HG03354 (cell line): ENCODE measurements around the gene RAD50.
"Not testable (repeated sequence)": the region's sequence is repeated elsewhere in the genome, so short reads cannot be mapped to it uniquely, and the experiment has no call there.

Experiments
- ATAC-seq: cut with Tn5 transposase; IDR thresholded peaks from one replicate; pipeline ENCODE4 v1.9.1; 2021; ENCODE audit warnings: mild to moderate bottlenecking; ENCODE audit not compliant: unreplicated experiment, poor library complexity, severe bottlenecking

The RAD50 gene

DNA sequence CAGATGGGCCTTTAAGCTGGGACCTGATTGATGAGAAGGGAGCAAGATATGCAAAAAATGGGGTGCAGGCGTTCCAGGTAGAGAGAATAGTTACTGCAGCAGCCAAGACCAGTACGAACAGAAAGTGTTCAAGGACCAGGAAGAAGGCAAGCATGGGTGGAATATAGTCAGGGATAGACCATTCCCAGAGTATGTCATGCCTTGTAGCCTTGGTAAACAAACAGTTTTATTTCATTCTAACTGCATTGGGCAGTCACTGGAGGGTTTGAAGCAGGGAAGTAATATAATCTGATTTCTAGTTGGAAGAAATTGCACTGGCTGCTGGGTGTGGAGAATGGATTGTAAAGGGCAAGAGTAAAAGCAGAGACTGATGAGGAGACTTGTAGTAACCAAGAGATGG, 70.7 kb downstream of the RAD50 start:
- no peak for ATAC-seq

DNA sequence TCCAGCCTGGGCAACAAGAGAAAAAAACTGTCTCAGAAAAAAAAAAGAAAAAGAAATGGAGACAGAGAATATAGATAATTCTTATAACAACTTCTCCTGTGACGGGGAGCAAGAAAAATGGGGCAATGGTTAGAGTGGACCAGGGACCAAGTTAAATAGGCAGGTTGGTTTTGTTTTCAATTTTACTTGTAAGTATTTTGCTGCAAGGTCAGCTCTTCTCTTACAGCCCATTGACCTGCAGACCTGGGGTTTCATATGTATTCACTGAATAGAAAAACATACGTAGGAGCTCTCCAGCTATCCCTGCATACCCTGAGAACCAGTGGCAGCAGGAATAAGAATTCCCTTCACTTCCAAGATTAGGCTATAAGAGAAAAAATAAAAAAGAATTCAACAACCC, 72.0 kb downstream of the RAD50 start:
- ATAC-seq = no peak

- ATAC-seq = peak; percentile 59
Measured at GRCh38 chr5:132629230-132629944, 72.6 kb downstream of the RAD50 start.

GRCh38 chr5:132633587-132633986, 76.8 kb downstream of the RAD50 start:
- ATAC-seq = not testable (repeated sequence)

- peak; percentile 54 for ATAC-seq
Measured at GRCh38 chr5:132635873-132636272, 79.1 kb downstream of the RAD50 start.

DNA sequence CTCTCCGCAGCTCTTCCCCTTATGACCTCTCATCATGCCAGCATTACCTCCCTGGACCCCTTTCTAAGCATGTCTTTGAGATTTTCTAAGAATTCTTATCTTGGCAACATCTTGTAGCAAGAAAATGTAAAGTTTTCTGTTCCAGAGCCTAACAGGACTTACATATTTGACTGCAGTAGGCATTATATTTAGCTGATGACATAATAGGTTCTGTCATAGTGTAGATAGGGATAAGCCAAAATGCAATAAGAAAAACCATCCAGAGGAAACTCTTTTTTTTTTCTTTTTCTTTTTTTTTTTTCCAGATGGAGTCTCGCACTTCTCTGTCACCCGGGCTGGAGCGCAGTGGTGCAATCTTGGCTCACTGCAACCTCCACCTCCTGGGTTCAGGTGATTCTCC, 80.5 kb downstream of the RAD50 start:
- ATAC-seq = no peak

DNA sequence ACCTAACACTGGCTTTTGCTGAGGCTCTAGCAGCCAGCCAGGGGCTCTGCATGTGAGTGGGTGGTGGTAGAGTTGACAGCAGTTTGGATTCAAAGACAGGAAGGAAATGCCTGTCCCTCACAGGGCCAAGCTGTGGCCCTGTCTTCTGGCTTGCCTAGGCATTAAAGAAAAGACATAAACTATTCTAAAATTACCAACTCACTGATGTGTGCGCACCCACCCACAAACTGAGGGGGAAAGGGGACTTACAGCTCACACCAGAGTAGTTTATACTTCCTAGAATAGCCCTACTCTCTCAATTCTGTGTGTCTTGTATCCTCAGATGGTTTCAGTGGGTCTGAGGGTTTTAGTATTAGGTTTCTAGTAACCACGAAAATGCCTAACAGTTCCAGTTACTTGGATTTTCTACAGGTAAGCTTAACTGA, 82.9 kb downstream of the RAD50 start:
- peak; percentile 68 for ATAC-seq

- ATAC-seq = no peak
Measured at GRCh38 chr5:132640613-132641012, 83.8 kb downstream of the RAD50 start.

DNA sequence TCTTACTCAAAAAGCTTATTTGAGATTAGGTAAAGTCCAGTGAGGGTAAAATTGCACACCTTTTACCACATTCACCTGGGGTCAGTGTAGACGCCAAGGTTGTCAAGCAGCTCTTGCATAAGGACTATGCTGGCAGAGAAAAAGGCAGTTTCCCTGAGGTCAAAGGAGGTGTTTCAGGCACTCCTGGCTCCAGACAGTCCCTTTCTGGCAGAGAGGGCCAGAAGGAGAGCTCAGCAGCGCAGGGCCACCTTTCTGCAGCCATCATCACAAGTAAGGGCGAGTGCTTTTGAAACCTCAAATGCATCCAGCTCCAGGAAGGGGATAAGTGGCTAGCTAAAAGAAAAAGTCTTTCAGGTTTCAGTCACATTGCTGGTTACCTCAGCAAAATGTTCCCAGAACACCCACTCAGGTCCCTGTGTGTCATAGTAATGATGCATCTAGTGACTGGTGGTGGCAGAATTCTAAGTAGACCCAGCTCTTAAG, 84.5 kb downstream of the RAD50 start:
- no peak for ATAC-seq

GRCh38 chr5:132641841-132642240, 85.1 kb downstream of the RAD50 start:
- no peak for ATAC-seq

DNA sequence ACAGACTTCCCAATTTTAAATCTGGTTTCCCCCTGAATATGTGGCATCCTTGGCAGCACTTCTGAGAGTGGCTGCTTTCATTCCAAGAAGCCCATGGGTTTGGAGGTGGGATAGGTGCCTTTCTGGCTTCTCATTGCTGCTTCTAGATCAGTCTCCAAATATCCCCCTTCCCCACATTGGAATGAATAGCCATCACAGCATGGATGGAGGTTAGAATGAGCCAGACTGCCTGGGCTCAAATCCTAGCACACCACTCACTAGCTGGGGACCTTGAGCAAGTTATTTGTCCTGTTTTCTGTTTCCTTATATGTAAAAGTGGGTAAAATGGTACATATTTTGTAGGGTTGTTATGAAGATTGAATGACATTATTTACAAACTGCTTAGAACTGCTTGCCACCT, 87.4 kb downstream of the RAD50 start:
- ATAC-seq = no peak

DNA sequence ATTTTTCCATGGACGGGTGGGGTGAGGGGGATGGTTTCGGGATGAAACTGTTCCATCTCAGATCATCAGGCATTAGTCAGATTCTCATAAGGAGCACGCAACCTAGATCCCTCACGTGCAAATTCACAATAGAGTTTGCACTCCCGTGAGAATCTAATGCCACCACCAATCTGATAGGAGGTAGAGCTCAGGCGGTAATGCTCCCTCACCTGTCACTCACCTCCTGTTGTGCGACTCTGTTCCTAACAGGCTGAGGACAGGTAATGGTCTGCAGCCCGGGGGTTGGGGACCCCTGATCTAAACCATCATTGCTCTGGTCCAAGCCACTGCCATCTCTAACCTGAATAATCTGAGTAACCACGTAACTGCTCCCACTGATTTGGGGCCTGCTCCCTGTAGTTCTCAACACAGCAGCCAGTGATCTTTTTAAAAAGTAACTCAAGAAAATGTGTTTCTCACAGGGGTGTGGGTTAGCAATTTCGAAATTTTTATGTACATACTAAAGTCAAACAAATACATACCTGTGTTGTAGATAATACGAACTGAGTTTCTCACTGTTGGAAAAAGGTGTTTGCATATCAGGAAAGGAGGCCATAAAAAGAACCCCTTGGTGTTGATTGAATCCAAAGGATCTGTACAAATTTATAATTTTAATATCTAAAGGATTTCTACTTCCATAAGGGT, 89.9 kb downstream of the RAD50 start:
- no peak for ATAC-seq

- ATAC-seq = no peak
Measured at GRCh38 chr5:132647473-132647872, 90.7 kb downstream of the RAD50 start.

GRCh38 chr5:132648355-132648754, 91.6 kb downstream of the RAD50 start:
- no peak for ATAC-seq

- no peak for ATAC-seq
Measured at GRCh38 chr5:132651838-132652469, 95.2 kb downstream of the RAD50 start.

DNA sequence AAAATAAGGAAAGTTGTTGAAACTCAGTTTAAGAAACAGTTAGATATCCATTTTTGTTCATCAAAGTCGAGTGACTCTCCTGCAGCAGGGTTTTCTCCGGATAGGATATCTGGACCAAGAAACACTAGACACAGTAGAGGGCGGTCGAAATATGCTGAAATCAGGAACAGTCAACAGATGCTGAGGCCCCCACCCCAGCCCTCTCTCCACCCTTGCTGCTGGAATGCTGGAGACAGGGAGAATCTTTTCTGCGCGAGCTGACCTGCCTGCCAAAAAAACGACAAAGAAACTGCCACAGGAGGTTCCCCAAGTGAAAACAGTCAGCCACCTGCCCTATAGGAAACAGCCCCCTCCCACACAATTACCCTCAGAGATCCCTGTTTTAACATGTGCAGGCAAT, 96.9 kb downstream of the RAD50 start:
- ATAC-seq = no peak

GRCh38 chr5:132655821-132656773, 99.3 kb downstream of the RAD50 start:
- ATAC-seq = peak; percentile 37

DNA sequence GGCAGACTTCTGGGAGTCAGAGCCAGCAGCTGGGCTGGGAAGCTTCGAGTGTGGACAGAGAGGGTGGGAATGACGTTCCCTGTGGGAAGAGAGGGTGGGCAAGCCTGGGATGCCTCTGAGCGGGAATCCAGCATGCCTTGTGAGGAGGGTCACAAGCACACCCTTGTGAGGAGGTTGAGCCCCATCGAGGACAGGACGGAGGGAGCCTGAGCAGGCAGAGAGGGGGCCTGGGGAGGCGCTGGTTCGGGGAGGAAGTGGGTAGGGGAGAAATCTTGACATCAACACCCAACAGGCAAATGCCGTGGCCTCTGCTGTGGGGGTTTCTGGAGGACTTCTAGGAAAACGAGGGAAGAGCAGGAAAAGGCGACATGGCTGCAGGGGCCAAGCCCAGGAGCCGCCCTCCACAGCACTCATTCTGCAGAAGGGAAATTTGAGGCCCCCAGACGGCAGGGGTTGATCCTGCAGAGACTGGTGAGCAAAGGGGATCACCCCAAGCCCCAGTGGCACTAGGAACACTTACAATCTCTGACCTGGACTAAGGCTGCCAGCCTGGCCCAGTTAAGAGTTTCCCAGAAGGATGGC, 100.1 kb downstream of the RAD50 start:
- peak; percentile 4 for ATAC-seq

DNA sequence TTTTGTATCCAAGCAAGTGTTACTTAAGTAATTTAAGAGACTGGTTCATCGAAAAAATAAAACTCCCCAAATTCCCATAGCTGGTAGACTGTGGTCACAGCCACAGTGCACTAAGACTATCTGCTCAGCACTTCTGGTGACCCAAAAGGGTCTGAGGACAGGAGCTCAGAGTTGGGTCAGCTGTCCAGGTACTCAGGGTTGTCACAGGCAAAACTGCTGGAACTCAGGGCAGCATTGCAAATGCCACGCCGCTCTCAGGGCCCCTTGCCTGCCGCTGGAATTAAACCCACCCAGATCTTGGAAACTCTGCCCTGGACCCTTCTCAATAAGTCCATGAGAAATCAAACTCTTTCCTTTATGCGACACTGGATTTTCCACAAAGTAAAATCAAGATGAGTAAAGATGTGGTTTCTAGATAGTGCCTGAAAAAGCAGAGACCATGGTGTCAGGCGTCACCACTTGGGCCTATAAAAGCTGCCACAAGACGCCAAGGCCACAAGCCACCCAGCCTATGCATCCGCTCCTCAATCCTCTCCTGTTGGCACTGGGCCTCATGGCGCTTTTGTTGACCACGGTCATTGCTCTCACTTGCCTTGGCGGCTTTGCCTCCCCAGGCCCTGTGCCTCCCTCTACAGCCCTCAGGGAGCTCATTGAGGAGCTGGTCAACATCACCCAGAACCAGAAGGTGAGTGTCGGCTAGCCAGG, 101.1 kb downstream of the RAD50 start, which contains the start of gene IL13:
IL13 (plus strand) TSS at position 498 of the 705 bp plus-strand sequence; CDS start at position 512, 14 bp downstream.
- ATAC-seq = no peak
